ENCODE measurements around the gene CYP1B1. TPM values are rescaled to one million over a fixed set of nuclear protein-coding genes. Genes with fewer than 3 reads are reported as not detected.

CYP1B1 gene
- total and polyA plus RNA-seq, 2 of the 13 experiments (the other 11 are each of a cell fraction or from before 2014, with no cell fraction given) = not detected

DNA sequence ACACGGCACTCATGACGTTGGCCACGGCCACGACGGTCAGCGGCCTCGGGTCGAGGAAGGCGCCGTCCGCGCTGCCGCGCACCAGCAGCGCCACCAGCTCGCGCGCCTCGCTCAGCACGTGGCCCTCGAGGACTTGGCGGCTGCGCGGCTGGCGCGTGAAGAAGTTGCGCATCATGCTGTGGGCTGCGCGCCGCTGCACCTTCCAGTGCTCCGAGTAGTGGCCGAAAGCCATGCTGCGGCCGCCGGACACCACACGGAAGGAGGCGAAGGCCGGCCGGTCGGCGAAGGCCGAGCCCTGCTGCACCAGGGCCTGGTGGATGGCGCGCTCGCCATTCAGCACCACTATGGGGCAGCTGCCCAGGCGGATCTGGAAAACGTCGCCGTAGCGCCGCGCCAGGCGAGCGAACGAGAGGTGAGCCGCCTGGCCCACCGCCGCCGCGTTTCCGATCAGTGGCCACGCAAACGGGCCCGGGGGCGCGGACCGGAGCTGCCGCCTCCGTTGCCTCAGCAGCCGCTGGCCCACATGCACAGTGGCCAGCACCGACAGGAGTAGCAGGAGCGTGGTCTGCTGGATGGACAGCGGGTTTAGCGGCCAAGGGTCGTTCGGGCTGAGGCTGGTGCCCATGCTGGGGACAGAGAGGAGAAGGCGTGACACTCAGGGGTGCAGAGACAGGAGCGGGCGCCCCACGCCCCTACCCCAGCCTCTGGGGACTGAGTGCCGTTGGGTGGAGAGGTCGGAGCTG lies 1.0 kb downstream of the CYP1B1 start:
- BruUV-seq (replicated peaks) = no TSS peak

GRCh38 chr2:38074058-38074763 lies 1.7 kb downstream of the CYP1B1 start:
- ATAC-seq (no peak), FAIRE-seq (no peak), DNase-seq (ENCODE audit: low spot score) (no peak)
- Histone ChIP-seq H3K9ac (ENCODE audit: insufficient read depth, low read depth, low read length) (no peak overlapping the region), H4K20me1 (ENCODE audit: insufficient read depth, low read length) (no peaks in the 10 kb centered on the region), H3K4me3 (replicated peaks in 1 of 3; ENCODE audit: insufficient read depth in 1 of 3, low read depth in 2 of 3, low read length in 3 of 3) (no peak overlapping the region), H3K4me1 (ENCODE audit: insufficient read depth, low read length) (peaks cover 8% of the 10 kb centered on the region), H3K4me2 (ENCODE audit: low read depth, low read length) (no peak overlapping the region), H2AFZ (ENCODE audit: low read length) (no peak overlapping the region), H3K9me3 (ENCODE audit: low read length) (no peaks in the 10 kb centered on the region), H3K36me3 (replicated peaks in 1 of 2; ENCODE audit: control insufficient read depth in 1 of 2, insufficient read depth in 2 of 2, low read length in 2 of 2) (no peaks in the 10 kb centered on the region), H3K27ac (ENCODE audit: extremely low read length, insufficient read depth, low read length) (no peak overlapping the region), H3K27me3 (ENCODE audit: control insufficient read depth in 1 of 2, insufficient read depth in 2 of 2, low read length in 2 of 2) (peaks cover 0 to 8% of the 10 kb centered on the region in 2 experiments; a peak in 1 of 5 replicates), H3K79me2 (ENCODE audit: insufficient read depth, low read length) (no peaks in the 10 kb centered on the region)
- TF ChIP-seq MAFK (conservative IDR thresholded peaks at IDR 0.05 in 1 of 2, IDR thresholded peaks at IDR 0.05 in 1 of 2; ENCODE audit: low read length in 2 of 2) (peak; percentile 42 to 54; a peak in 2 of 4 replicates), MAFF (IDR thresholded peaks at IDR 0.05; ENCODE audit: low read depth, low read length) (0 out of 2 replicates have a peak, but pooled peaks have one; percentile 20), ZNF253 (CRISPR knock-in tag; IDR thresholded peaks at IDR 0.05; ENCODE audit: borderline replicate concordance) (no peak)
- no TSS peak for BruUV-seq (replicated peaks)
- ChIA-PET CTCF (ENCODE audit: low intra/inter-chr PET ratio, low total read pairs) (no interaction called here), POLR2A (no interaction called here)
- in situ Hi-C loops (cut with HindIII; ENCODE audit: extremely low pct_ligation_motif_present, low pct_unique_long_range_greater_than_20kb) = no loop called here
- intact Hi-C loops (cut with micrococcal nuclease; ENCODE audit: unreplicated experiment) = no loop called here
- 93% methylated on average over 58 of the region's 58 CpGs for WGBS (ENCODE audit: low lambda C conversion rate)

More for the DNA sequence above, 1.0 kb downstream of the CYP1B1 start:
- ChIA-PET CTCF (ENCODE audit: low intra/inter-chr PET ratio, low total read pairs) (no interaction called here), POLR2A (no interaction called here)
- WGBS (ENCODE audit: low lambda C conversion rate) = 96% methylated on average over 82 of the region's 82 CpGs
- Histone ChIP-seq H3K4me2 (ENCODE audit: low read depth, low read length) (no peak overlapping the region), H3K27ac (ENCODE audit: extremely low read length, insufficient read depth, low read length) (no peak overlapping the region), H3K9me3 (ENCODE audit: low read length) (no peaks in the 10 kb centered on the region), H3K36me3 (replicated peaks in 1 of 2; ENCODE audit: control insufficient read depth in 1 of 2, insufficient read depth in 2 of 2, low read length in 2 of 2) (no peaks in the 10 kb centered on the region), H3K79me2 (ENCODE audit: insufficient read depth, low read length) (no peaks in the 10 kb centered on the region), H3K4me1 (ENCODE audit: insufficient read depth, low read length) (peaks cover 8% of the 10 kb centered on the region), H3K9ac (ENCODE audit: insufficient read depth, low read depth, low read length) (no peak overlapping the region), H3K27me3 (ENCODE audit: control insufficient read depth in 1 of 2, insufficient read depth in 2 of 2, low read length in 2 of 2) (peaks cover 0 to 8% of the 10 kb centered on the region in 2 experiments; a peak in 1 of 5 replicates), H2AFZ (ENCODE audit: low read length) (no peak overlapping the region), H4K20me1 (ENCODE audit: insufficient read depth, low read length) (no peaks in the 10 kb centered on the region), H3K4me3 (replicated peaks in 1 of 3; ENCODE audit: insufficient read depth in 1 of 3, low read depth in 2 of 3, low read length in 3 of 3) (no peak overlapping the region)
- TF ChIP-seq DR1 (CRISPR knock-in tag; IDR thresholded peaks at IDR 0.05) (no peak), DNMT1 (CRISPR knock-in tag; IDR thresholded peaks at IDR 0.05) (peak; percentile 25; the same call in 1 of the 2 replicates)
- FAIRE-seq (no peak), ATAC-seq (no peak), DNase-seq (ENCODE audit: low spot score) (no peak)
- in situ Hi-C loops (cut with HindIII; ENCODE audit: extremely low pct_ligation_motif_present, low pct_unique_long_range_greater_than_20kb) = no loop called here
- intact Hi-C loops (cut with micrococcal nuclease; ENCODE audit: unreplicated experiment) = no loop called here
